ENCODE results near the gene GHR.

The GHR gene

DNA sequence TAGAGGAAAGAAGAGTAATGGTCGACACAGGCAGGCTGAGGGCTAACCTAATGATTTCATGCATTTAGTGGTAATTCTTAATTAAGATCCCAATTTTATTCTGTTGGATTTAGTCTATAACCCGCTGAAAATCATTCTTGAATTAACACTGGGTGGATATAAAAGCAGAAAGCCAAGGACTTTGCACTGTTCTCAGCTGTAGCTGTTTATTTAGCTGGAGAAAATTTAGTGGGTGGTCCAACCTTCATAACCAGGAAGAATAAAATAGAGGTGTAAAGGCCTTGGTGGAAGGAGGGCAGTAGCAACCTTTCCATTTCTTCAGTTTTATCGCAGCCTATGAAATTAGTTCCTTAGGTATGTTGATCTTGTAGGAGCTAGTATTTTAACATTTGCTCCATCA is 92.3 kb downstream of the GHR start:
- DNase-seq: no peak

DNA sequence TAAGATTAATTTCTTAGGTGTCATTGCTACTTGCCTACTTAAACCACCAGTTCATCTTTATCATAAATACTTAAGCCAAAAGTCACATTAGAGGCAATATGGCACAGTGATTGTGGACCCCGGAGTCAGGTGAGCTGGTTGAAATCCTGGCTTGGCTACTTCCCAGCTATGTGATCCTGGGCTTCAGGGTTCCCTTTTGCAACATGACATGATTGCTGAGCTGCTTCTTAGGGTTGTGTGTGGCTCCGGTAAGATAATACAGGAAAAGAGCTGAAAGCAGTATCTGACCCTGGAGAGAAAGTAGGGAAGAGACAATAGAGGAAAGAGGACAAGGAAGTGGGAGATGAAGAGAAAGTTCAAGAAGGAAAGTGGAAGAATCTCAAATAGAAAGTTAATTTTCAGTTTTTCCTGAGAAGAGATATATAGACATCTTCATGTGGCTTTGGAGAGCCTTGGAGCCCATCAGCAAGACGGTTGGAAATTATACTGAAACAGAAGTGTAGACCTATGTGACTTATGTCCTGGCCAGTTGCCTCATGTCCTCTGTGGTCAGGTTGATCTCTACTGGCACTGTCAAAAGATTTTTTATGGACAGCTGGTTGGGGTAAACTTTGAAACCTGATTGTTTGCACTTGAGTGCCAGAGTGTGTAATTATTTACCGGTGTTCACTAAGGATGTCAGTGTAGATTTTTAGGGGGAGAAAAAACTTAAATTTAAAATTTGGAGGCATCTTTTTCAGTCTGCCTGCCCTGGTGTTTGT is 93.2 kb downstream of the GHR start:
- DNase-seq: no peak

DNA sequence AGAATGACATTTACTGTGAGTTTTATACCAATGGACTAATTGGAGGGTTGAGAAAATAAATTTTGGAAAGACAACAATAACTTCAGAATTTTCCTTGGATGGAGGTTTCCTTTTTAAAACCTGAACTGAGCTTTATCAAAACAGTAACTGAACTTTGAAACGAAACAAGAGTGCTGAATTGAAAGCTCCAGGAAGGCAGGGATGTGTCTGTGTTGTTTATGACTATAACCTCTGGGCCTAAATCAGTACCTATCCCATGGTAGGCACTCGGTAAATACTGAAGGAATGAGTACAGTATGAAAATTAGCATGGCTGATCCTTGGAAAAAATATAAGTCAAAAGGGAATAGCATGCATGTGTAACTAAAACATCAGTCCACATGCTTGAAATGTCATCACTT is 93.9 kb downstream of the GHR start:
- no peak for DNase-seq

DNA sequence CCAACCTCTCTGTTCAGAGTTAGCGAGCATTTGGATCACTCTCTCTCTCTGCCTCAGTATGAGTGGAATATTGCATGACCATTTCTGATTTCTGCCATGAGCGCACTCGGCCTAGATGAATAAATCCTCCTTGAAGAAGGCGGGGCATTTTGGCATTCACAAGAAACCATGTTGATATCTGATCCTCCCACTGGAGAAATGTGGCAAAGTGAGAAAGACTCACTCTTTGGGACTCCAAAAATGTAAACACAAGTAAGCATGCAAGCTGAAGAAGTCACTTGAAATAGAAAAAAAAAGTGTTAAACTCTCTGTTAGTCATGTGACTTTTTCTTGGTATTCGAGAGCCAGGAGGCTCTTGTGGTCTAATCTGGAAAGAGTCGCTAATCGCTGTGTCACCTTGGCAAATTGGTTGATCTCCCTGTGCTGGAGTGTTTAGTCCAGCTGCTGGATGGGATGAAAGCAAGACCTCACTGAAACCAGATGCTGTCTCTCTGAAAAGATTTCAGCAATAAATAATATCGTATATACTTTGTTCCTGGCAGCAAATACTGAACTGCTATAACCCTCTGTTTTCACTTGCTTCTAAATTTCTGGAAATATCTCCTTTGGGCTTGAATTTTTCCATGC is 95.5 kb downstream of the GHR start:
- no peak for DNase-seq

DNA sequence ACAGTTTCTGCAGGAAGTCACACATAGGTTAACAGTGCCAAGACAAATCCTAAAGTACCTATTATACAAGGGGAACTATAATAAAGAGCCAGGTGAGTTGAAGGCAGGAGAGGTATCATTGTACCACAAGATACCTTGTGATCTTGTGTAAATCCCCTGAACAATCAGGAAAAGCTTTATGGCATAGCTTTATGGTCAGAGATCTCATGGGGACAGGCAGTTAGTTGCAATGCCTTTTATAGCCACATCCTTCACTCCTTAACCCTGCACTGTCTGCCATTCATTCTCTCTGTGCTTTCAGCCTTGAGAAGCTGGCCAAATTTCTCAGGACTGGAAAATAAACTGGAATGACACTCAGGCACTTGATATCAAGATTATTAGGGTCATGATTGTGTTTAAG is 97.0 kb downstream of the GHR start:
- DNase-seq: no peak

DNA sequence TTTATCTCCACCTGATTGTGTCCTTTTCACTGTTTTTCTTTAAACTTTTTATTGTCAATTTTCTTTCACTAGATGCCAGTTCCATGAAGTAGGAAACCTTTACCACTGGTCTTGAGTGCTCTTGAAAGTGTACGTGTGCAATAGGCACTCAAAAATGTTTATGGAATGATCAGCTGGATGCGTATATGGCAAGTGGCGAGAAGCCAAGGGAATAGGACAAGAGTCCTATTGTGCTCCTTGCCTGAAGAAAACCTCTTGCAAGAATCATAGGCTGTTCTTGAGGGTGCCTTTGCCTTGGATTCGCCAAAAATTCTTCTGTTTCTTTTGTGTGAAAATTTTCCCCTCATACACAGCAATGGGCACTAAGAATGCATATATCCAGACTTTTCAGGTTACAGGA is 97.7 kb downstream of the GHR start:
- no peak for DNase-seq

DNA sequence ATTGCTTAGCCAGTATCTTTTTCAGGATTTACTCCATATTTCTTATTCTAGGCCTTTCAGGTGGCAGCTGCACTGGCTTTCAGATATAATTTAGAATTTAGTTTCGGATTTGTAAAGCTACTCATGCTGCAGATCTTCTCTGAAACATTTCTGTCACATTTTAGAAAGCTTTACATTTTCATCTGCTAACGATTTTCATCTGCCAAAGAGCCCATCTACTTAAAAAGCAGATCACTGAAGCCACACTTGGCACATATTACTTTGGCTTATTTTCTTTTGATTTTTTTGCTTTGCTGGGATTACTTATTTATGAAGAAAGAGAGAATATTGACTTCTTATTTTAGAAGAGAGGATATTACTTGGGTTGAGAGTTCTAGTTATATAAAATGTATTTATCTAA is 98.2 kb downstream of the GHR start:
- no peak for DNase-seq

DNA sequence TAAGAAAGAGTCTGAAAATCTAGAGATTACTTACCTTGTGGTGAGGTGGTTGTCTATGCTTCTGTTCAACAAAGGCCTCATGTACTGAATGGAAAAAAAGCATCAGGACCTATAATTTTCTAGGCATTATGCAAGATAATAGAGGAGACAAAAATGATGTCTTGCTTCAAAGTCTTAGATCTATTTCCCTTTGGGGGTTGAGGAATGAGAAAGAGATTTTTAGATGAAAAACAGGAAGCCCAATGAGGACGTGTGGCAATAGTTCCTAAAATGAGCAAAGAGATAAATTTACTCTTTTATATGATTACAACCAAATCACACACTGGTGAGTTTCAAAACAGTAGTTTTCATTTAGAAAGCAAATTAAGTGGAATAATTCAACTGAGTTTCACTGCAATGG is 99.5 kb downstream of the GHR start:
- DNase-seq: no peak

DNA sequence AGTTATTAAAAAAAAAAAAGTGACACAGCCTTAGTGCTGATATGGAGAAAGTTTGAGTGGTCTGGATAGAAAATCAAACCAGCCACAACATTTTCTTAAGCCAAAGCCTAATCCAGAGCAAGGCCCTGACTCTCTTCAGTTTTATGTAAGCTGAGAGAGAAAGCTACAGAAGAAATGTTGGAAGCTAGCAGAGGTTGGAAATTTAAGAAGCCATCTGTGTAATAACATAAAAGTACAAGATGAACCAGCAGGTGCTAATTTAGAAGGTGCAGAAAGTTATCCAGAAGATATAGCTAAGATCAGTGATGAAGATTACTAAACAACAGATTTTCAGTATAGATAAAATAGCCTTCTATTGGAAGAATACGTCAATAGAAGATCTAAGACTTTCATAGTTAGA is 102.9 kb downstream of the GHR start:
- DNase-seq: no peak

DNA sequence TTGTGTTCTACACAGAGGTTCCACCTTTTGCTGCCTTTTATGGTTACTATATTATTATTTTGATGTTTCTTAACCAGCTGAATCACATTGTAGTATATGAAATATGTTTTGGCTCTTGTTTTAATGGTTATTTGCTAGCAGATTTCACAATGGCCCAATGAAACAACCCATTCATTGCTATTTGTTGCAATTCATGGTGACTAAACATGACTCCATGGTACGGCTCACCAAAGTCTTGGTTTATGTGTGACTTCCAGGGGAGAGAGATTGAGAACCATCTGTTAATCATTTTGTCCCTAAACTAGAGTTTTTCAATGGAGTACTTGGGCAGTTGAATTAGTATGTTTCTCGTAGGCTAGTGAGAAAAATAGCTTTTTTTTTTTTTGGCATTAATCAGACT is 108.4 kb downstream of the GHR start:
- no peak for DNase-seq

DNA sequence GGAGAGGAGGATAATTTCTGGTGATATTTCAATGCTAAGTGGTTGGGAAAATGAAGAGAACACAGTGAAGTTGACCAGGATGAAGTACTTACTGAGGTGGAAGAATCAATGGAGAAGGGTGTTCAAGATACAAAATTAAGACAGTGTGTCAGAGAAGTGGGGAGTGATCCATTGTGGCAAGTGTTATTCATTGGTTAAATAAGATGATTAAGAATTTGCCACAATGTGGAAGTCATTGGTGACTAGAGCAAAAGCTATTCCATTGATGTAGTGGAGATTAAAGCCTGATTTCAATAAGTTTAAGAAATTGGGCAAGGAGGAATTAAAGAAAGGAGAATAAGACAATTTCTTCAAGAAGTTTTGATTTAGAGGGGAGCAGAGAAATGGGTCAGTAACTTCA is 118.9 kb downstream of the GHR start:
- no peak for DNase-seq

DNA sequence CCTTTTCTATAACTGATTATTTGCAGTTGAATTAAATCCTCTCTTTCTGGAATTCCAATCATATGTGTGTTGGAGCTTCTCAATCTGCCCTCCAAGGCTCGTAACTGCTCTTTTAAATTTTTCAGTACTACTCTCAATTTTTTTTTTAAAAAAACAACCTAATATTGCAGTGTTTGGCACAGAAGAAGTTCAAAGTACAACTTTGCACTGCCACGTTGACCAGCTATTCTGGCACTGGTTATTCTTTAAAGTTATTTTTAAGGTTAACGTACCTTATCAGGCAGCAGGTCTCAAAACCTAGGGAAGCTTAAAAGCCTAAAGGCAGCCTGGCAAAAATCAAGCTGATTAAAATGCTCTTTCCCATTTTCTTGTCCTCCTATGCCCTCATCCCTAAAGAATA is 120.5 kb downstream of the GHR start:
- DNase-seq: no peak

DNA sequence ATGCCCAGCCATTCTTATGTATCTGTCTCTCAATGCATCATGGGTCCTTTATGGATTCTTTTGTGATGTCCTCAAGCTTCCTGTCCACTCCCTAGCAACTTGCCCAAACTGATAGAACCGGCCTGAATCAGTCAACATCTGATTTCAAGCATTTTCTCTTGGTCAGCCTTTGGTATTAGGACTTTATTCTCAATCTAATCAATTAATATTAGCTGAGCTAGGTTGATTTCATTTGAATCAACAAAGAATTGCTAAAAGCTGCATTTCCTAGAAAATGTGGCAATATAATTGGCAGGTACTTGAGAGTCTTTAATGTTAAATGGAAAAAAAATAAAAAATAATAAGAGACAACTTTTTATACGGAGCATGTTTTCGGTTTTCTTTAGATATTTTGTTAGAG is 121.8 kb downstream of the GHR start:
- DNase-seq: no peak

DNA sequence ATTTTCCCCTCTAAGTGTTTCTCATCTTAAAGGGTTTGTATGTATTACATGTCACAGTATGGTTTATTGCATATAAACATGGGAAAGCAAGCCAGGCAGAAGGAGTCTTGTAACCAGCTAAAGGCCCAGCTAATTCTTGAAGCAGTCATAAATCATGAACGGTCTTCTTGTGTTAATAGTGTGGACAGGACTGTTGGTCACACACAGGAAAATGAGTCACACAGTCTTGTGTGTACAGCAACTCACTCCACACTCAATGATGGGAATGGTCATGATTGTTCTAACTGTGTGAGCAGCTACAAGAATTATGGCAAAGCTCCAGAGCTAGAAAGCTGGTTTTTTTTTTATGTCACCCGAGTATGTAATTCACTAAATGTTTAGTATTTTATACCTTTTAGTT is 123.9 kb downstream of the GHR start:
- no peak for DNase-seq

DNA sequence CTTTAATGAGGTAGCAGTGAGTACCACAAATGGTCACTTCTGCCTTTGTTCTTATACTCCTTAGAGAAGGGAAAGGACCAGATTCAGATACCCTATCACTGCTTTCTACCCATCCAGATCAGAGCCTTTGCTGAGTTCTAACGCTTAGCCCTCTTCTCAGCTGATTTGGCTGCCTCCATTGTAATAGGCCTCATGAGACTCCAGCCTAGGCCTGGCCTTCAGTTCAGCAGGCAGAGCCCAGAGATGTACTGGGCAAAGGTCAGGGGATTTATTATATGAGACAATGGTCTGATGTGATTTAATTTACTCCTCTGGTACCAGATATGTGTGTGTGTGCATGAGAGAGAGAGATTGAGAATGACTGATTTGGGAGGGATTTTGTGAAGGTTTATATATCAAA is 124.7 kb downstream of the GHR start:
- DNase-seq: no peak

DNA sequence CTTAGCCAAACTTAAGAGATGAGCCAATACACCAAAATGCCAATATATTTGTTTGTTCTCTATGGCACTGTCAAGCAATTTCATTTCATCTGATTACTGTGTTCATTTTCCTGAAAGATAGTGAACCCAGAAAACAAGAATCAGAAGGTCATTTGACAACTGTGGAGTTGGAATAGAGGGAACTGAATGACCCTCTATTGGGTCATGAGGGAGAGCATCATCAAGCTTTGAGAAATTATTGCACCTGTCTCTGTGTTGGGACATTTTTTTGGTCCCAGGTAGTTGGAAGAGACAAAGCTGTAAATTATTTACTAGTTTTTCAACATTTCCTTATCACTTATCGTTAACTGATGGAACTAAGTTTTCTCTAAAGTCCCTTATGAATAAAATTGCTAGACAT is 129.4 kb downstream of the GHR start:
- no peak for DNase-seq

DNA sequence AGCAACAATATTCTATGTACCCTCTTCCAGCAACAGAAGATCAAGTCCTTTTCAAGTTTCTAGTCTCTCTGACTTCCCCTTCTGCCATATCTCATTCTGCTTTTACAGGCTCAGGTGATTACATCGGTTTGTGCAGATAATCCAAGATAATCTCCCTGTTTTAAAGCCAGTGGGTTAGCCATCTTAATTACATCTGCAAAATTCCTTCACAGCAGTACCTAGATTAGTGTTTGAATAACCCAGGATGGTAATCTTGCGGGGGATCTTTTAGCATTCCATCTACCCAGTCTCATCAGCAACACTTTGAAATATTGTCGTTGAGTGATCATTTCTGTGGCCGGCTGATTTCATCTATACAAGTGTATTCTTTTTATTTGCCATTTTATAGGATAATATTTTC is 130.2 kb downstream of the GHR start:
- DNase-seq: no peak

DNA sequence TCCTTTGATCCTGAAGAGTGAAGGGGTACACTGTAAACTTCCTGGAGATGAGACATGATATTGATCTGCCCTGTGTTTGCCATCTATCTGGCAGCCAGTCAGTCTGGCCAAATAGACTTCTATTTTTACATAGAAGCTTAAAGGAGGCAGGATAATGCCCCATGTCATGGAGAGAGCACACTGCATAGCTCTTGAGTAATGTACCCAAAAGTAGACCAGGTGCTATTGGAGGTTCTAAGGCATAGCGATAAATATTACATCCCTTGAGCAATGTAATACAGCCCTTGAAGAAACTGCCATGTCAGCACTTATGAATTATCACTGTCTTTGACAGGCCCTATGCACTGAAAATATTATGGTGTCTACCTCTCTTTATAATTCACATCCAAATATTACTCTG is 131.8 kb downstream of the GHR start:
- no peak for DNase-seq

DNA sequence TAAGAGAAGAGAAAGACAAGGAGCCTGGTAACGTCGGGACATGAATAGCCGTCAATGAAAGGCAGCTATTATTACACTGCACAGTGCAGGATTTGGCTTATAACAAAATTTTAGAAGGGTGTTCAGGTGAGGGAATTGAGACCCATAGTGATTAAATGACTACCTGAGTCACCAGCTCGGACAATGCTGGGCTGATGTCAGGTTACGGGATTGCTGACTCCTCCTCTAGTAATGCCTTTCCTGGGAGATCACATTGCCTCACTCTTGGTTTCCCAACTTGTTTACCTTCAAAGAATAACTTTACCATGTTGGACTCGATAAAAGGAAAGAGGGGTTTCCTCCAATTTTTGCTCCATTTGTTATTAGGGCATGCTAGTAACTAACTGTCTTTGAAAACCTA is 132.6 kb downstream of the GHR start:
- no peak for DNase-seq

DNA sequence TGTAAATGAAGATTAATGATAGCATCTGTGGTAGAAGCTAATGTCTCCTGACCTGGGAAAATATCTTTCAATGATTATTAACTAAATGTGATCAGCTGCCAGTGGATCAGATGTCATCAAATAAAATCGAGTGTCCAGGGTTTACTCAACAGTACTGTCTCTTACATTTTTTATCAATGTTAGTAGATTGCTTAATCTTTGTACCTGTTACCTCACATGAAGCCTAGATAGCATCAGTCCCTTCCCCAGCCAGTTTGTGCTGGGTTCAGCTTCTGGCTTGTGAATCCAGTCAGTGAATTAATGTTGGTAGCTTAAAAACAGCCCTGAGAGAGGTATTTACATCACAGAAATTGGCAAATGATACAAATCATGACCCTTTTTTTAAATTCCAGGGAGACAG is 134.4 kb downstream of the GHR start:
- no peak for DNase-seq

DNA sequence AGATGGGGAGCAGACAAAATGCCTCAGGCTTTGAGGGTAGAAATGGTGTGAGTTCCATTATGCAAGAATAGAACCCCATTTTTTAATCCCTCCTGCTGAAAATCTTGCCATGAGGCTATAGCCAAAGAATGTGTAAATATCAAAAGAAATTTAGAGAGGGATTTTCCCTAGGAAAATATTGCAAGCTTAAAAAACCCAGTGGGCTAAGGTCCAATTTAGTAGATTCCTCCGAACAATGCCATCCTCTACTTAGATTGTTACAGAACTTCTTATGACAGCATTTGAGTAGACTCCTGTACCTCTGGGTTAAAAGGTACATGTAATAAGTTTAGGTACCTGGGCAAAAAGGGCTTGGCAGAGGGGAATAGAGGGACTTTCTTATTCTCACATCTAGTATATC is 138.4 kb downstream of the GHR start:
- DNase-seq: no peak

DNA sequence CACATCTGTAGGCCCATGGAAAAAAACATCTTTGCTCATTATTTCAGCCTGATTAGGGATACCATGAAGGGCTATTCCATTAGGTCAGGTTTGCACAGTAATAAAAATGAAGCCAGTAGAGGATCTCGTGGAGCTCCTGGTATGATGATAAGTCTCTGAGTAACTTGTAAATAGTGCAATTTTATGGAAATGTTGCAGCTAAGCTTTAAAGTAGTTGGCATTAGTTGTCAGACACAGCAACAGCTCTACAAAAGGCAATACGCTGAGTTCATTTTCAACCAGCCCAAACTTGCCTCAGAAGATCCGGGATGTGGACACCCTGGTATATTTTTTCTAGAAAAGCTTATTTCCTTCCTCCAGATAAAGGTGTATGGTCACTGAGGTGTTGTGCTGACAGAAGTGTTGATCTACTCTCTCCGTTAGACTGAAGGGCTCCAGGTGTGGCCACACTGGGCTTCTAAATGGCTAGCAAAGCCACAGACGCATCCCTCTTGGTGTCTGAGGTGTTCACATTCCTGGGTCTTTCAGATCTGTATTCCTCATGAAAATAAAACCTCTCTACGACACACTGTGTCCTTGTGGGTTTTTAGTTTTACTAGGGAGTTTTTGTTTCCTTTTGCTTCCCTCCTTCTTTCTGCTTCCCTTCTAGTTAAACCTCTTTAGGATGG is 141.6 kb downstream of the GHR start:
- DNase-seq: no peak

DNA sequence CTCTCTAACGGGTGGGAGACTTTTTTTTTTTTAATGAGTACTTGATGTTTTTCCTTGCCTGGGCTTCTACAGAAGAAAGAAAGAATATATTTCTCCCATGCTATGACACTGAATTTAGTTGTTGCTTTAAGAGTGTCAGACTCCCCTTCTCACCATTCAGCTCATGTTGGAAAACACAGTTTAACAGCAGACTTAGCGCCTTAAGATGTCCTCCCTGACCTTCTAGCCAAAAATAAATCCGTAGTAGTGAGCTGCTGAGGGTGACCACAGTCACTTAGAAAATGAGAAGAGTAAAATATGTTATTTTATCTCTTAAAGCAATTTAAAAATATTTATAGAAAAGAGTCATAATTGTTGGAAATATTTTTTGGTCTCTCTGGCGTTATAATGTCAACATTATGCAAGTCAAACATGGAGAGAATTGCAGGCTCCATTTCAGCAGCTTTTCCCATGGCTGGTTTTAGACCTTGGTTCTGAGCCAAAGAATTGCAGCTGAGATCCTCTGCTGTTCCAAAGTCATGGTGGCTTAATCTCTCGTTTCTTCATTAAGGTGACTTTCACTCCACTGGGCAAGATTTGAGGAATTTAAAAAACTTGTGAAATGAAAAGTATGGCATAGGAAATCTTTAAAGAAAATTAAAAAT is 143.5 kb downstream of the GHR start:
- no peak for DNase-seq

Measured in nucleus accumbens (tissue), 56 donors.